Spleen (tissue), 11 donors: Measurements from ENCODE around the gene CYP17A1. TPM values are rescaled to one million over a fixed set of nuclear protein-coding genes. Genes with fewer than 3 reads are reported as not detected.

Source experiments
- DNase-seq: peaks from one replicate; pipeline ENCODE4 v3.0.0-alpha.2; 2020
- H3K27ac ChIP-seq, 8 donors: fragments of 200-600 bp; sonication (generic) in 7 of 8; 1 replicate in 4 of 8; 2 replicates in 4 of 8; pipeline versions ENCODE4 v1.5.0 to v1.8.0; 2016 to 2021; ENCODE audit warnings: inconsistent platforms in 4 of 8, mild to moderate bottlenecking in 4 of 8, moderate library complexity in 1 of 8
- H3K27me3 ChIP-seq, 7 donors: fragments of 200-600 bp; sonication (generic) in 6 of 7; replicated peaks in 1 of 7; 1 replicate in 4 of 7; 2 replicates in 3 of 7; pipeline versions ENCODE4 v1.5.0 to v1.8.0; 2016 to 2021; ENCODE audit warnings: inconsistent platforms in 3 of 7, mild to moderate bottlenecking in 1 of 7
- H3K36me3 ChIP-seq, 6 donors: fragments of 200-600 bp; sonication (generic) in 5 of 6; 1 replicate in 4 of 6; 2 replicates in 2 of 6; pipeline versions ENCODE4 v1.5.0 to v1.8.0; 2016 to 2021; ENCODE audit warnings: inconsistent platforms in 2 of 6
- H3K4me1 ChIP-seq, 6 donors: fragments of 200-600 bp; sonication (generic) in 5 of 6; 1 replicate in 3 of 6; 2 replicates in 3 of 6; pipeline versions ENCODE4 v1.5.0 to v1.8.0; 2016 to 2021; ENCODE audit warnings: inconsistent platforms in 3 of 6
- H3K4me3 ChIP-seq, 8 donors: fragments of 200-600 bp; sonication (generic) in 7 of 8; 1 replicate in 4 of 8; 2 replicates in 4 of 8; pipeline versions ENCODE4 v1.5.0 to v1.8.0; 2016 to 2021; ENCODE audit warnings: inconsistent platforms in 4 of 8, mild to moderate bottlenecking in 4 of 8, moderate library complexity in 2 of 8
- H3K9me3 ChIP-seq, 8 donors: fragments of 200-600 bp; sonication (generic) in 7 of 8; 1 replicate in 4 of 8; 2 replicates in 4 of 8; pipeline versions ENCODE4 v1.5.0 to v1.8.0; 2016 to 2021; ENCODE audit warnings: inconsistent platforms in 4 of 8
- CTCF ChIP-seq, 11 experiments: fragments of 200-600 bp in 7 of 11; fragments of 450-650 bp in 4 of 11; sonication (generic) in 4 of 11; IDR thresholded peaks in 8 of 11; conservative IDR thresholded peaks in 3 of 11; 1 replicate in 7 of 11; 2 replicates in 4 of 11; pipeline versions ENCODE4 v1.4.0 to v1.8.0; 2016 to 2021; ENCODE audit warnings: antibody characterized with exemption in 11 of 11, inconsistent platforms in 4 of 11, mild to moderate bottlenecking in 1 of 11
- POLR2A ChIP-seq, 3 donors: fragments of 450-650 bp; IDR thresholded peaks; one replicate each; pipeline ENCODE4 v1.5.1; 2017; ENCODE audit warnings: antibody characterized with exemption in 3 of 3, mild to moderate bottlenecking in 1 of 3
- POLR2AphosphoS5 ChIP-seq, 3 donors: sonication (generic); formaldehyde crosslinking; IDR thresholded peaks; one replicate each; pipeline ENCODE4 v1.5.1; 2017; ENCODE audit warnings: antibody characterized with exemption in 3 of 3
- WGBS, 5 donors: extraction: QIAGEN DNeasy Blood & Tissue Kit in 3 of 5; methylation state at CpG; one replicate each; pipeline versions ENCODE4 v1.1.5 to v1.1.7; 2013 to 2018; 5-methylcytosine and 5-hydroxymethylcytosine counted together
- intact Hi-C: fragments of 100-400 bp; cut with DNase I; formaldehyde crosslinking; loops from one replicate; pipeline ENCODE4 v1.15.0; 2023; ENCODE audit warnings: low total_unique reads
- polyA plus RNA-seq, 3 donors: library from polyadenylated mRNA; stranded (reverse); fragments of 200-250 nt; gene quantifications; one replicate each; pipeline ENCODE4 v1.2.1, GENCODE V29; 2013
- total RNA-seq, 7 donors: library from RNA; depleted of rRNA in 3 of 7; stranded (reverse); fragments of >200 nt in 3 of 7; fragmentation: NEBNext Ultra II Directional in 4 of 7; extraction: Animal tissue kit (Norgen Biotek cat#: 25700) in 4 of 7; gene quantifications; one replicate each; pipeline versions ENCODE4 v1.1.0 to v1.2.1, GENCODE V29; 2016 to 2021
- donor health status: healthy with polysubstance abuse.
- donor health status: DM: no; HTN: no; CAD: no; lungs with moderate emphysema.
- donor health status: DM: no; HTN: no; CAD: no.
- donor health status: Bipolar disorder and iron deficiency.
- donor health status: healthy.
- donor health status: DM: no; HTN: no; CAD: no.
- donor health status: DM: yes; HTN: yes; CAD: no.

Gene CYP17A1
- total and polyA plus RNA-seq, 10 donors, result 0.20 to 1.0 (median 0.30) TPM; not detected in 7

- WGBS, 5 donors, result 34 to 45% (median 42%) methylated on average over 5 of the region's 5 CpGs
- Histone ChIP-seq H3K4me1 (peaks cover 0 to 22% (median 13%) of the 10 kb centered on the region in 6 donors), H3K27me3 (peaks cover 0 to 22% (median 8%) of the 10 kb centered on the region in 7 donors), H3K4me3 (peak overlapping the region in 7 of 8 donors; percentile 22 to 68 (median 41)), H3K27ac (peak overlapping the region in 5 of 8 donors; percentile 60 to 79 (median 76)), H3K36me3 (peaks cover 0 to 26% (median 0%) of the 10 kb centered on the region in 6 donors), H3K9me3 (no peaks in the 10 kb centered on the region)
- no peak for TF ChIP-seq POLR2AphosphoS5 (IDR thresholded peaks at IDR 0.05)
- no peak for TF ChIP-seq POLR2A (IDR thresholded peaks at IDR 0.05)
- no peak for TF ChIP-seq CTCF (IDR thresholded peaks at IDR 0.05 in 8 of 11, conservative IDR thresholded peaks at IDR 0.05 in 3 of 11)
- DNase-seq, result no peak
- intact Hi-C loops, result no loop called here
Measured at GRCh38 chr10:102868911-102869257, 31.7 kb upstream of the CYP17A1 start.

GRCh38 chr10:102865620-102866019, 28.4 kb upstream of the CYP17A1 start:
- DNase-seq, result no peak
- WGBS, 5 donors, result 91 to 99% (median 95%) methylated on average over 3 of the region's 3 CpGs
- Histone ChIP-seq H3K27ac (no peak overlapping the region), H3K27me3 (peaks cover 0 to 18% (median 8%) of the 10 kb centered on the region in 7 donors), H3K4me1 (peaks cover 0 to 29% (median 13%) of the 10 kb centered on the region in 6 donors), H3K36me3 (peaks cover 0 to 58% (median 25%) of the 10 kb centered on the region in 6 donors), H3K4me3 (no peak overlapping the region), H3K9me3 (no peaks in the 10 kb centered on the region)
- no peak for TF ChIP-seq POLR2AphosphoS5 (IDR thresholded peaks at IDR 0.05)
- TF ChIP-seq POLR2A (IDR thresholded peaks at IDR 0.05), result no peak
- no peak for TF ChIP-seq CTCF (IDR thresholded peaks at IDR 0.05 in 8 of 11, conservative IDR thresholded peaks at IDR 0.05 in 3 of 11)
- intact Hi-C loops, result no loop called here

- H3K9me3 ChIP-seq, result no peaks in the 10 kb centered on the region
- TF ChIP-seq POLR2AphosphoS5 (IDR thresholded peaks at IDR 0.05), result peak in 1 of 3 donors; percentile 60
- TF ChIP-seq CTCF (IDR thresholded peaks at IDR 0.05 in 8 of 11, conservative IDR thresholded peaks at IDR 0.05 in 3 of 11), result no peak
- peaks cover 0 to 4% (median 0%) of the 10 kb centered on the region in 7 donors for H3K27me3 ChIP-seq
- WGBS, 5 donors, result 64 to 84% (median 78%) methylated on average over 2 of the region's 2 CpGs
- H3K4me3 ChIP-seq, result no peak overlapping the region
- H3K36me3 ChIP-seq, result peaks cover 0 to 67% (median 30%) of the 10 kb centered on the region in 6 donors
- intact Hi-C loops, result no loop called here
- H3K27ac ChIP-seq, result peak overlapping the region in 7 of 8 donors; percentile 3 to 55 (median 47)
- peaks cover 0 to 9% (median 1%) of the 10 kb centered on the region in 6 donors for H3K4me1 ChIP-seq
- no peak for DNase-seq
Measured at GRCh38 chr10:102863660-102864059, 26.4 kb upstream of the CYP17A1 start.

- Histone ChIP-seq H3K27me3 (no peaks in the 10 kb centered on the region), H3K27ac (peak overlapping the region in 2 of 8 donors; percentile 3 to 26), H3K9me3 (no peaks in the 10 kb centered on the region), H3K36me3 (peaks cover 0 to 52% (median 30%) of the 10 kb centered on the region in 6 donors), H3K4me3 (no peak overlapping the region), H3K4me1 (peaks cover 0 to 36% (median 16%) of the 10 kb centered on the region in 6 donors)
- 72 to 92% (median 80%) methylated on average over 2 of the region's 2 CpGs for WGBS, 5 donors
- no peak for DNase-seq
- intact Hi-C loops, result no loop called here
- TF ChIP-seq POLR2A (IDR thresholded peaks at IDR 0.05) (no peak), CTCF (IDR thresholded peaks at IDR 0.05 in 8 of 11, conservative IDR thresholded peaks at IDR 0.05 in 3 of 11) (no peak), POLR2AphosphoS5 (IDR thresholded peaks at IDR 0.05) (no peak)
Measured at GRCh38 chr10:102859911-102860310, 22.7 kb upstream of the CYP17A1 start.
